Transverse colon (tissue), 4 donors: Measurements from ENCODE around the gene RAMAC. TPM values are rescaled to one million over a fixed set of nuclear protein-coding genes. Genes with fewer than 3 reads are reported as not detected.

Experiments used
- DNase-seq: peaks from one replicate; pipeline ENCODE4 v3.0.0-alpha.2; 2019
- H3K27ac ChIP-seq, 4 donors: fragments of 200-600 bp; sonication (generic); 2 replicates each; pipeline ENCODE4 v1.5.1; 2016 to 2018; ENCODE audit warnings: inconsistent platforms in 4 of 4
- H3K27me3 ChIP-seq: fragments of 200-600 bp; sonication (generic); 2 replicates; pipeline ENCODE4 v1.5.1; 2017; ENCODE audit warnings: inconsistent platforms
- H3K36me3 ChIP-seq, 4 donors: fragments of 200-600 bp; sonication (generic); 2 replicates each; pipeline ENCODE4 v1.5.1; 2017 to 2019; ENCODE audit warnings: inconsistent platforms in 4 of 4
- H3K4me1 ChIP-seq, 4 donors: fragments of 200-600 bp; sonication (generic); 2 replicates each; pipeline ENCODE4 v1.5.1; 2017 to 2020; ENCODE audit warnings: inconsistent platforms in 4 of 4
- H3K4me3 ChIP-seq, 4 donors: fragments of 200-600 bp; sonication (generic); 1 replicate in 1 of 4; 2 replicates in 3 of 4; pipeline versions ENCODE4 v1.5.1 to v1.6.1; 2017 to 2019; ENCODE audit warnings: inconsistent platforms in 4 of 4
- H3K9me3 ChIP-seq, 2 donors: fragments of 200-600 bp; sonication (generic); 2 replicates each; pipeline ENCODE4 v1.5.1; 2017 to 2019; ENCODE audit warnings: inconsistent platforms in 2 of 2
- EP300 ChIP-seq: sonication (generic); formaldehyde crosslinking; IDR thresholded peaks from one replicate; pipeline ENCODE4 v1.6.1; 2017; ENCODE audit warnings: antibody characterized with exemption, low read depth
- POLR2A ChIP-seq: fragments of 450-650 bp; IDR thresholded peaks from one replicate; pipeline ENCODE4 v1.6.1; 2016; ENCODE audit warnings: antibody characterized with exemption, mild to moderate bottlenecking, moderate library complexity
- POLR2AphosphoS5 ChIP-seq, 3 donors: sonication (generic); formaldehyde crosslinking; IDR thresholded peaks; one replicate each; pipeline ENCODE4 v1.6.1; 2016; ENCODE audit warnings: antibody characterized with exemption in 3 of 3
- WGBS, 2 donors: methylation state at CpG; one replicate each; pipeline ENCODE4 v1.1.5; 2018; ENCODE audit warnings: low coverage in 1 of 2; 5-methylcytosine and 5-hydroxymethylcytosine counted together
- in situ Hi-C, 4 donors: fragments of 200-750 bp; cut with MboI; loops; one replicate each; pipeline versions ENCODE4 v1.15.0 to v1.15.1; 2017; ENCODE audit warnings: low sequenced_read_pairs in 3 of 4, low pct_ligation_motif_present in 1 of 4, low pct_unique_long_range_greater_than_20kb in 1 of 4
- intact Hi-C: fragments of 100-400 bp; cut with DNase I; formaldehyde crosslinking; loops from one replicate; pipeline ENCODE4 v1.15.1; 2023; ENCODE audit warnings: low total_unique reads
- total RNA-seq, 4 donors: library from RNA; depleted of rRNA; stranded (reverse); fragments of >200 nt; gene quantifications; one replicate each; pipeline ENCODE4 v1.1.0, GENCODE V29; 2016
- TF ChIP-seq, protein P1 (sequence below), 5 experiments: fragments of 200-600 bp in 3 of 5; fragments of 450-650 bp in 2 of 5; sonication (generic) in 3 of 5; IDR thresholded peaks; 1 replicate in 2 of 5; 2 replicates in 3 of 5; pipeline ENCODE4 v1.5.1; 2016 to 2017; ENCODE audit warnings: antibody characterized with exemption in 5 of 5, inconsistent platforms in 3 of 5, mild to moderate bottlenecking in 2 of 5, moderate library complexity in 1 of 5

The RAMAC gene
- total RNA-seq, 4 donors from 2014 or later: 2.6 to 16.8 (median 10.6) TPM

- in situ Hi-C loops: loop anchor here in 1 of 4 donors (25.0 kb wide), 1 partner anchor 98 kb away; no protein-coding TSS in a partner anchor
- H3K36me3 ChIP-seq: no peaks in the 10 kb centered on the region
- H3K4me3 ChIP-seq: no peak overlapping the region
- H3K27me3 ChIP-seq: no peaks in the 10 kb centered on the region
- WGBS, 2 donors: 88% methylated on average over 3 of the region's 3 CpGs; no CpG with 5 or more reads in 1 of the 2 donors
- no peak for DNase-seq
- intact Hi-C loops: no loop called here
- H3K4me1 ChIP-seq: no peaks in the 10 kb centered on the region
- H3K27ac ChIP-seq: no peak overlapping the region
- TF ChIP-seq POLR2AphosphoS5 (IDR thresholded peaks at IDR 0.05) (no peak), EP300 (no peak), POLR2A (no peak)
- TF ChIP-seq, protein P1, sequence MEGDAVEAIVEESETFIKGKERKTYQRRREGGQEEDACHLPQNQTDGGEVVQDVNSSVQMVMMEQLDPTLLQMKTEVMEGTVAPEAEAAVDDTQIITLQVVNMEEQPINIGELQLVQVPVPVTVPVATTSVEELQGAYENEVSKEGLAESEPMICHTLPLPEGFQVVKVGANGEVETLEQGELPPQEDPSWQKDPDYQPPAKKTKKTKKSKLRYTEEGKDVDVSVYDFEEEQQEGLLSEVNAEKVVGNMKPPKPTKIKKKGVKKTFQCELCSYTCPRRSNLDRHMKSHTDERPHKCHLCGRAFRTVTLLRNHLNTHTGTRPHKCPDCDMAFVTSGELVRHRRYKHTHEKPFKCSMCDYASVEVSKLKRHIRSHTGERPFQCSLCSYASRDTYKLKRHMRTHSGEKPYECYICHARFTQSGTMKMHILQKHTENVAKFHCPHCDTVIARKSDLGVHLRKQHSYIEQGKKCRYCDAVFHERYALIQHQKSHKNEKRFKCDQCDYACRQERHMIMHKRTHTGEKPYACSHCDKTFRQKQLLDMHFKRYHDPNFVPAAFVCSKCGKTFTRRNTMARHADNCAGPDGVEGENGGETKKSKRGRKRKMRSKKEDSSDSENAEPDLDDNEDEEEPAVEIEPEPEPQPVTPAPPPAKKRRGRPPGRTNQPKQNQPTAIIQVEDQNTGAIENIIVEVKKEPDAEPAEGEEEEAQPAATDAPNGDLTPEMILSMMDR (IDR thresholded peaks at IDR 0.05): no peak
- no peaks in the 10 kb centered on the region for H3K9me3 ChIP-seq
Observed at GRCh38 chr15:82960766-82961165, 25.2 kb upstream of the RAMAC start.

DNA sequence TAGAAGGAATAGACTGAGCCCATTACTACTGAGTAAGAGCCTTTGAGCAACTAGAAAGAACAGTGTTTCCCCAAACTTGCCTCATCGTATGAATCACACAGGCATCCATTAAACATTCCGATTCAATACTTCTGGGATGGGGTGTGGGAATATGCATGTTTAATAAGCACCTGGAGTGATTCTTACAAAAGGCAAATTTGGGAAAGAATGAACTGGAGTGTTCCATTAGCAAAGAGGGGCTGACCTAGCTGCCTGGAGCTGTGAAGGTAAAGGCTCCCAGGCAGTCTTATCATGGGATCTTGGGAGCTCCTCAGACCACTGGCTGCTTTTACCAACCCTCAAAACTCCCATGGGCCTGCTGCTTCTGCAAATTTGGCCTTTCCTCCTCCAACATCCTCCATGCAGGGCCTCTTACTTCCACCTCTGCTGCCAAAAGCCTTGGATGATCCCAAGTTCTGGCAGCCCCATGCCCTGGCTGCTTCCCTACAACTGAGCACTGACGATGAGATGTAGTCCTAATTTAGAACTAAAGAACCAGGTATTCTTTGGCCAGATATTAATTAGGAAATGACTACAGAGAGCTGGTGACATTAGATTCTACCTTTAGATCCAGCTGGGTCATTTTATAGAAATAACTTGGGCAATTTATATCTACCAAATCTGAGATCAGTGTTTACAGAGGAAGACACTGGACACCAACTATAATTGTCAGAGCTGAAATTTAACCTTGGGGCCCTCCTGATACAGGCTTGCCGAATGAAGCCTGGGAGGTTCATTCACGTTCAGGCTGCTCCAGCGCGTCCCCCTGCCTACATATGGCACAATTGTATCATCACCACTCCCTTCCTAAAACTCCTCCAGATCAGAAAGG, 22.3 kb upstream of the RAMAC start:
- intact Hi-C loops: no loop called here
- no peak for TF ChIP-seq POLR2AphosphoS5 (IDR thresholded peaks at IDR 0.05)
- TF ChIP-seq, protein P1 (IDR thresholded peaks at IDR 0.05): no peak
- TF ChIP-seq EP300: no peak
- no peak for TF ChIP-seq POLR2A
- H3K4me1 ChIP-seq: no peaks in the 10 kb centered on the region
- no peaks in the 10 kb centered on the region for H3K9me3 ChIP-seq
- 91 to 93% methylated on average over 3 to 7 of the region's 7 CpGs for WGBS, 2 donors
- no peaks in the 10 kb centered on the region for H3K27me3 ChIP-seq
- DNase-seq: no peak
- in situ Hi-C loops: loop anchor here in 1 of 4 donors (25.0 kb wide), 1 partner anchor 101 kb away; no protein-coding TSS in a partner anchor
- H3K27ac ChIP-seq: no peak overlapping the region
- H3K4me3 ChIP-seq: no peak overlapping the region
- H3K36me3 ChIP-seq: no peaks in the 10 kb centered on the region

DNA sequence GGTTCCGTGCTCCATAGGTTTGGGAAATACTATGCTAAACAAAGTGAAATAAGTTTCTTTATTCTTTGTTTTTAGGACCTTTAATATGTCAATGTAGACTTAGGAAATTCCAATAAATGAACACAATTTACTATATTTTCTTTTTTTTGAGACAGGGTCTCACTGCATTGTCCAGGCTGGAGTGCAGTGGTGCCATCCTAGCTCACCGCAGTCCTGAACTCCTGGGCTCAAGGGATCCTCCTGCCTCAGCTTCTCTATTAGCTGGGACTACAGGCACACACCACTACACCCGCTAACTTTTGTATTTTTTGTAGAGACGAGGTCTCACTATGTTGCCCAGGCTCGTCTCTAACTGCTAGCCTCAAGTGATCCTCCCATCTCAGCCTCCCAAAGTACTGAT, 21.1 kb upstream of the RAMAC start:
- H3K36me3 ChIP-seq: no peaks in the 10 kb centered on the region
- TF ChIP-seq POLR2A: no peak
- TF ChIP-seq EP300: no peak
- no peak for TF ChIP-seq POLR2AphosphoS5 (IDR thresholded peaks at IDR 0.05)
- TF ChIP-seq, protein P1 (IDR thresholded peaks at IDR 0.05): no peak
- no peaks in the 10 kb centered on the region for H3K9me3 ChIP-seq
- in situ Hi-C loops: loop anchor here in 1 of 4 donors (25.0 kb wide), 1 partner anchor 103 kb away; no protein-coding TSS in a partner anchor
- 92 to 100% methylated on average over 3 to 5 of the region's 5 CpGs for WGBS, 2 donors
- no peak overlapping the region for H3K27ac ChIP-seq
- no peak for DNase-seq
- H3K4me1 ChIP-seq: no peaks in the 10 kb centered on the region
- no peaks in the 10 kb centered on the region for H3K27me3 ChIP-seq
- intact Hi-C loops: no loop called here
- no peak overlapping the region for H3K4me3 ChIP-seq

- intact Hi-C loops: no loop called here
- no peaks in the 10 kb centered on the region for H3K36me3 ChIP-seq
- H3K27me3 ChIP-seq: no peaks in the 10 kb centered on the region
- no peaks in the 10 kb centered on the region for H3K9me3 ChIP-seq
- TF ChIP-seq, protein P1 (IDR thresholded peaks at IDR 0.05): no peak
- TF ChIP-seq POLR2A (no peak), POLR2AphosphoS5 (IDR thresholded peaks at IDR 0.05) (no peak), EP300 (no peak)
- in situ Hi-C loops: loop anchor here in 1 of 4 donors (25.0 kb wide), 1 partner anchor 104 kb away; no protein-coding TSS in a partner anchor
- WGBS, 2 donors: 49 to 61% methylated on average over 4 of the region's 4 CpGs
- no peaks in the 10 kb centered on the region for H3K4me1 ChIP-seq
- no peak for DNase-seq
- H3K4me3 ChIP-seq: no peak overlapping the region
- H3K27ac ChIP-seq: no peak overlapping the region
Observed at GRCh38 chr15:82966671-82967071, 19.3 kb upstream of the RAMAC start.
